ENCODE data around the gene SIM1. TPM values are rescaled to one million over a fixed set of nuclear protein-coding genes. Genes with fewer than 3 reads are reported as not detected.

The SIM1 gene
- total and polyA plus RNA-seq, 2 of the 8 experiments (the other 6 are each of a cell fraction or from before 2014, with no cell fraction given): 0.02 to 0.39 TPM

GRCh38 chr6:100458841-100459591, 5.7 kb downstream of the SIM1 start (continued):
- TF ChIP-seq CHD7 (IDR thresholded peaks at IDR 0.05; ENCODE audit: insufficient replicate concordance, low read length): no peak
- no peak for TF ChIP-seq TCF12 (IDR thresholded peaks at IDR 0.05; ENCODE audit: low read depth, low read length)
- no peak for TF ChIP-seq HDAC6 (IDR thresholded peaks at IDR 0.05; ENCODE audit: low read depth, low read length)
